CD14-positive monocyte (primary cell): ENCODE measurements around the gene CD36. TPM values are rescaled to one million over a fixed set of nuclear protein-coding genes. Genes with fewer than 3 reads are reported as not detected.

Experiments
- DNase-seq, 3 donors: peaks; one replicate each; pipeline ENCODE4 v3.0.0-alpha.2; 2011 to 2022
- H2AFZ ChIP-seq: 2 replicates; pipeline ENCODE4 v1.6.0; 2012; ENCODE audit warnings: mild to moderate bottlenecking, low read depth, low read length, inconsistent platforms; ENCODE audit not compliant: insufficient read depth, poor library complexity, severe bottlenecking
- H3K27ac ChIP-seq, 2 donors: 1 replicate in 1 of 2; 2 replicates in 1 of 2; pipeline ENCODE4 v1.5.1; 2012 to 2013; ENCODE audit warnings: low read length in 2 of 2, control low read depth in 1 of 2, inconsistent platforms in 1 of 2, low read depth in 1 of 2, mild to moderate bottlenecking in 1 of 2
- H3K27me3 ChIP-seq, 2 donors: one replicate each; pipeline versions ENCODE4 v1.6.0 to v1.6.1; 2011 to 2013; ENCODE audit warnings: low read length in 2 of 2; ENCODE audit not compliant: control insufficient read depth in 2 of 2, insufficient read depth in 2 of 2
- H3K36me3 ChIP-seq, 2 donors: replicated peaks in 1 of 2; 1 replicate in 1 of 2; 2 replicates in 1 of 2; pipeline versions ENCODE4 v1.5.1 to v1.6.1; 2012 to 2013; ENCODE audit warnings: low read length in 2 of 2, control low read depth in 1 of 2, inconsistent platforms in 1 of 2, mild to moderate bottlenecking in 1 of 2; ENCODE audit not compliant: insufficient read depth in 2 of 2, control insufficient read depth in 1 of 2
- H3K4me1 ChIP-seq, 2 donors: 1 replicate in 1 of 2; 2 replicates in 1 of 2; pipeline versions ENCODE4 v1.5.1 to v1.6.1; 2012 to 2013; ENCODE audit warnings: low read length in 2 of 2, control low read depth in 1 of 2, inconsistent platforms in 1 of 2, mild to moderate bottlenecking in 1 of 2, moderate library complexity in 1 of 2; ENCODE audit not compliant: insufficient read depth in 2 of 2, control insufficient read depth in 1 of 2
- H3K4me2 ChIP-seq: replicated peaks from 2 replicates; pipeline ENCODE3; 2012; ENCODE audit warnings: low read length, moderate library complexity, mild to moderate bottlenecking; ENCODE audit not compliant: poor library complexity, severe bottlenecking; ENCODE audit errors: extremely low read depth
- H3K4me3 ChIP-seq, 3 experiments: fragments of 200-600 bp in 1 of 3; sonication (generic) in 1 of 3; replicated peaks in 1 of 3; 1 replicate in 2 of 3; 2 replicates in 1 of 3; pipeline ENCODE4 v1.5.1; 2011 to 2013; ENCODE audit warnings: low read length in 3 of 3, mild to moderate bottlenecking in 3 of 3, control low read depth in 2 of 3, low read depth in 2 of 3, inconsistent platforms in 1 of 3, moderate library complexity in 1 of 3
- H3K79me2 ChIP-seq: 2 replicates; pipeline ENCODE4 v1.6.0; 2012; ENCODE audit warnings: mild to moderate bottlenecking, control low read depth, inconsistent platforms, low read length, moderate library complexity; ENCODE audit not compliant: insufficient read depth
- H3K9ac ChIP-seq: 2 replicates; pipeline ENCODE4 v1.6.0; 2017; ENCODE audit warnings: low read length, mild to moderate bottlenecking; ENCODE audit not compliant: insufficient read depth, poor library complexity, severe bottlenecking
- H3K9me3 ChIP-seq, 2 donors: replicated peaks in 1 of 2; 1 replicate in 1 of 2; 2 replicates in 1 of 2; pipeline versions ENCODE4 v1.5.1 to v1.6.1; 2012 to 2013; ENCODE audit warnings: low read length in 2 of 2, control low read depth in 1 of 2; ENCODE audit not compliant: control insufficient read depth in 1 of 2, insufficient read depth in 1 of 2
- H4K20me1 ChIP-seq: 2 replicates; pipeline ENCODE4 v1.6.0; 2012; ENCODE audit warnings: mild to moderate bottlenecking, low read length, control low read depth, moderate library complexity; ENCODE audit not compliant: insufficient read depth
- H3K27ac Mint-ChIP-seq, 7 donors: one replicate each; pipeline ENCODE4 v1.8.0; 2020; ENCODE audit warnings: mild to moderate bottlenecking in 7 of 7, mixed read lengths in 7 of 7, moderate library complexity in 6 of 7, inconsistent platforms in 2 of 7
- H3K27me3 Mint-ChIP-seq, 3 donors: one replicate each; pipeline ENCODE4 v1.8.0; 2021 to 2022; ENCODE audit warnings: low read depth in 3 of 3, mild to moderate bottlenecking in 3 of 3, mixed read lengths in 3 of 3, moderate library complexity in 3 of 3, inconsistent platforms in 1 of 3
- H3K36me3 Mint-ChIP-seq, 2 donors: one replicate each; pipeline ENCODE4 v1.8.0; 2020; ENCODE audit warnings: mixed read lengths in 2 of 2, inconsistent platforms in 1 of 2, mild to moderate bottlenecking in 1 of 2
- H3K4me1 Mint-ChIP-seq: one replicate; pipeline ENCODE4 v1.8.0; 2020; ENCODE audit warnings: mild to moderate bottlenecking, mixed read lengths
- H3K4me3 Mint-ChIP-seq, 2 donors: one replicate each; pipeline ENCODE4 v1.8.0; 2020; ENCODE audit warnings: mild to moderate bottlenecking in 2 of 2, mixed read lengths in 2 of 2, moderate library complexity in 1 of 2
- H3K9me3 Mint-ChIP-seq, 7 donors: one replicate each; pipeline ENCODE4 v1.8.0; 2020 to 2022; ENCODE audit warnings: mixed read lengths in 7 of 7, mild to moderate bottlenecking in 6 of 7, moderate library complexity in 6 of 7, inconsistent platforms in 2 of 7
- CTCF ChIP-seq: fragments of 200-600 bp; IDR thresholded peaks from one replicate; pipeline ENCODE4 v1.8.0; 2022; ENCODE audit warnings: antibody characterized with exemption, mild to moderate bottlenecking
- WGBS: methylation state at CpG from one replicate; pipeline ENCODE4 v1.1.5; 2013; ENCODE audit warnings: missing lambda C conversion rate; ENCODE audit not compliant: insufficient coverage; 5-methylcytosine and 5-hydroxymethylcytosine counted together
- intact Hi-C, 2 donors: fragments of 100-400 bp; cut with micrococcal nuclease; formaldehyde crosslinking; loops; one replicate each; pipeline versions ENCODE4 v1.15.0 to v1.15.1; 2023
- polyA plus RNA-seq, 3 donors: library from polyadenylated mRNA; depleted of rRNA in 1 of 3; unstranded in 2 of 3; stranded (reverse) in 1 of 3; fragments of 300-500 nt in 2 of 3; fragments of >200 nt in 1 of 3; fragmentation: Illumina TruSeq in 2 of 3; gene quantifications; 1 replicate in 2 of 3; 2 replicates in 1 of 3; pipeline ENCODE4 v1.2.3, GENCODE V29; 2012 to 2021

Gene CD36
- polyA plus RNA-seq, 3 donors = 735 to 1,210 (median 1,135) TPM

- intact Hi-C loops = no loop called here
- DNase-seq = no peak
- no CpG with 5 or more reads among the region's 2 CpGs for WGBS
- Mint-ChIP-seq H3K4me1 (no peaks in the 10 kb centered on the region), H3K27me3 (peaks cover 0 to 2% (median 1%) of the 10 kb centered on the region in 3 donors), H3K36me3 (no peaks in the 10 kb centered on the region), H3K27ac (no peak overlapping the region), H3K9me3 (no peaks in the 10 kb centered on the region), H3K4me3 (no peak overlapping the region)
- no peak for TF ChIP-seq CTCF
- H3K27me3 ChIP-seq = no peaks in the 10 kb centered on the region
- H4K20me1 ChIP-seq = no peaks in the 10 kb centered on the region
- no peaks in the 10 kb centered on the region for H3K79me2 ChIP-seq
- H3K27ac ChIP-seq = no peak overlapping the region
- H3K9me3 ChIP-seq = no peaks in the 10 kb centered on the region
- no peak overlapping the region for H3K4me2 ChIP-seq
- no peak overlapping the region for H3K9ac ChIP-seq
- no peak overlapping the region for H3K4me3 ChIP-seq
- H3K36me3 ChIP-seq = no peaks in the 10 kb centered on the region
- no peak overlapping the region for H2AFZ ChIP-seq
- H3K4me1 ChIP-seq = no peaks in the 10 kb centered on the region
Measured at GRCh38 chr7:80600046-80600445, 38.4 kb upstream of the CD36 start.

GRCh38 chr7:80601999-80602398 lies 36.4 kb upstream of the CD36 start:
- peaks cover 0 to 2% (median 1%) of the 10 kb centered on the region in 3 donors for H3K27me3 Mint-ChIP-seq
- intact Hi-C loops = no loop called here
- Histone ChIP-seq H3K9ac (no peak overlapping the region), H3K4me1 (no peaks in the 10 kb centered on the region), H3K4me3 (no peak overlapping the region), H2AFZ (no peak overlapping the region), H3K4me2 (no peak overlapping the region), H3K79me2 (no peaks in the 10 kb centered on the region), H3K36me3 (no peaks in the 10 kb centered on the region), H3K9me3 (no peaks in the 10 kb centered on the region), H4K20me1 (no peaks in the 10 kb centered on the region), H3K27me3 (no peaks in the 10 kb centered on the region), H3K27ac (no peak overlapping the region)
- no peak overlapping the region for H3K27ac Mint-ChIP-seq
- no peaks in the 10 kb centered on the region for H3K4me1 Mint-ChIP-seq
- no peaks in the 10 kb centered on the region for H3K36me3 Mint-ChIP-seq
- no peak for DNase-seq
- 100% methylated on average over 3 of the region's 4 CpGs for WGBS
- no peak overlapping the region for H3K4me3 Mint-ChIP-seq
- TF ChIP-seq CTCF = no peak
- no peaks in the 10 kb centered on the region for H3K9me3 Mint-ChIP-seq
